LNCaP clone FGC (cell line): ENCODE measurements around the gene ADCYAP1.

ENCODE experiments used
- DNase-seq: peaks from one replicate; pipeline ENCODE4 v3.0.0-alpha.2; 2011; ENCODE audit warnings: low read depth
- H3K4me3 ChIP-seq: 2 replicates; pipeline ENCODE4 v1.5.1; 2011; ENCODE audit warnings: mild to moderate bottlenecking, low read depth, low read length, control low read depth
- TF ChIP-seq, protein P1 (sequence below): IDR thresholded peaks from 2 replicates; pipeline ENCODE4 v1.5.1; 2012; ENCODE audit warnings: mild to moderate bottlenecking; ENCODE audit not compliant: control insufficient read depth, insufficient read depth; ENCODE audit errors: extremely low read depth

ADCYAP1 gene

DNA sequence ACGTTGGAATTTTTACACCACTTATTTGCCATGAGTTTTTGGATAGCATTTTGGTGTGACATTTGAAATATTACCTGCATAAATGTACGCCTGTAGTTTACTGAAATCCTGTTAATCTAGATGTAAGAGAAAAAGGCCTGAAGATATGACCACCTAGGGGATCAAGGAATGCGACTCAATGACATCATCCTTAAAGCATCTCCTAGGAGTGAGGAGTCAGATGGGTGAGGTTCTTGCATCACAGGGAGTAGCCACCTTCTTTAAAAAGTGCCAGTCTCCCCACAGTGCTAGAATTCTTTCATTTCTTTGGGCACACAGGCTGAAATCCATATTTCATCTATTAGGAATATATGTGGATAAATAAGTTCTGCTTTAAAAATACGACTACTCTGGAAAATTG lies 34.5 kb downstream of the ADCYAP1 start:
- no peak overlapping the region for H3K4me3 ChIP-seq
- TF ChIP-seq, protein P1, sequence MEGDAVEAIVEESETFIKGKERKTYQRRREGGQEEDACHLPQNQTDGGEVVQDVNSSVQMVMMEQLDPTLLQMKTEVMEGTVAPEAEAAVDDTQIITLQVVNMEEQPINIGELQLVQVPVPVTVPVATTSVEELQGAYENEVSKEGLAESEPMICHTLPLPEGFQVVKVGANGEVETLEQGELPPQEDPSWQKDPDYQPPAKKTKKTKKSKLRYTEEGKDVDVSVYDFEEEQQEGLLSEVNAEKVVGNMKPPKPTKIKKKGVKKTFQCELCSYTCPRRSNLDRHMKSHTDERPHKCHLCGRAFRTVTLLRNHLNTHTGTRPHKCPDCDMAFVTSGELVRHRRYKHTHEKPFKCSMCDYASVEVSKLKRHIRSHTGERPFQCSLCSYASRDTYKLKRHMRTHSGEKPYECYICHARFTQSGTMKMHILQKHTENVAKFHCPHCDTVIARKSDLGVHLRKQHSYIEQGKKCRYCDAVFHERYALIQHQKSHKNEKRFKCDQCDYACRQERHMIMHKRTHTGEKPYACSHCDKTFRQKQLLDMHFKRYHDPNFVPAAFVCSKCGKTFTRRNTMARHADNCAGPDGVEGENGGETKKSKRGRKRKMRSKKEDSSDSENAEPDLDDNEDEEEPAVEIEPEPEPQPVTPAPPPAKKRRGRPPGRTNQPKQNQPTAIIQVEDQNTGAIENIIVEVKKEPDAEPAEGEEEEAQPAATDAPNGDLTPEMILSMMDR, result no peak
- no peak for DNase-seq

DNA sequence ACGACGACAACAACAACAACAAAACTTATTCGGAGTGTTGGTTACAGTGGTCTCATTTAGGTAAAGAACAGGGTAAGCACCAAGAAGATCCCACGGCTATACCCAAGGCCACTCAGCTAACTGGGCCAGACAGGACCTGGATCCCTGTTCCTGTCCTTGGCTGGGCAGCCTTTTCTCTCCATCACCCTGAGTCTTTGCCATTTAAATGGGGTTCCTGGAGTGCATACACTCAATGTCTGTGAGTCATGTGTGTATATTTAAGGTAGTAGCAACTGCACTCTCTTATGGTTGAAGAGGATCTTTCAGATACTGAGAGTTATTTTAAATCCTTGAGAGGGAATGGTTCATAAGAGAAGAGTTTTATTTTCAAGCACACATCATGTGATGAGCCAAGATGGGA lies 35.3 kb downstream of the ADCYAP1 start:
- TF ChIP-seq, protein P1, result no peak
- no peak for DNase-seq
- no peak overlapping the region for H3K4me3 ChIP-seq

DNA sequence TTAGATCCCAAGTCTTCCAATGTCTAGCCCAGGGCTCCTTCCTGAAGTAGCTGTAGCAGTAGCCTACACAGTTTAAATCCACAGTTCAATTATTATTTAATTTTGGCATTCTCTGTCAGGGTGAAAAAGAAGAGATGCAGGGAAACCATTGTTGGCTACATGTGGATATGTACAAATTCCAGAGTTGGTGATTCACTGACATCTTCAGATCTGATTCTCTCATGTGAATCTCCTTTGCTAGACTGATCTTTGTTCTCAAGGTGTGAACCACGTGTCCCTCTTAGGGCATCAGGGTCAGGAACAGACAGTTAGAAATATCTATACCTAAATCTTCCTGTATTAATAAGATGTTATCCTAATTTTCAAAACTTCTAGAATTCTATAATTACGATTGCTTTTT lies 36.7 kb downstream of the ADCYAP1 start:
- TF ChIP-seq, protein P1, result no peak
- no peak overlapping the region for H3K4me3 ChIP-seq
- no peak for DNase-seq

DNA sequence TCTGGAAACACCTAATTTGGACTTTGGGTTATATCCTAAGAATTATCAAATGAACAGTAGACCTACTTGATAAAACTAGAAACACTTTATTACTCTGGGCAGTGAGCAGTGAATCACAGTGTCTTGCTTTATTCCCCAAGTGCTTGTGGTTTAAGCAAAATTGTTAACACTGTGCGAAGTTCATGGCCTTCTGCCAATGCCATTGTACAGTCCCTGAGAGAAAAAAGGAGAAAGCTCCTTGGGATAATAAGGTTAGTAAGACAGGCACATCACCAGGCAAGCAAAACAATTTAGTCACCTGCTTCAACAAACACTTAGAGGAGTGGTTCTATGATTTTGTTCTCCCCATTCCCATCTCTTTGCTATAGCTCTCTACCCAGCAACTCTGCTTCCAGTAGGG lies 39.8 kb downstream of the ADCYAP1 start:
- no peak for DNase-seq
- TF ChIP-seq, protein P1, result no peak
- no peak overlapping the region for H3K4me3 ChIP-seq

DNA sequence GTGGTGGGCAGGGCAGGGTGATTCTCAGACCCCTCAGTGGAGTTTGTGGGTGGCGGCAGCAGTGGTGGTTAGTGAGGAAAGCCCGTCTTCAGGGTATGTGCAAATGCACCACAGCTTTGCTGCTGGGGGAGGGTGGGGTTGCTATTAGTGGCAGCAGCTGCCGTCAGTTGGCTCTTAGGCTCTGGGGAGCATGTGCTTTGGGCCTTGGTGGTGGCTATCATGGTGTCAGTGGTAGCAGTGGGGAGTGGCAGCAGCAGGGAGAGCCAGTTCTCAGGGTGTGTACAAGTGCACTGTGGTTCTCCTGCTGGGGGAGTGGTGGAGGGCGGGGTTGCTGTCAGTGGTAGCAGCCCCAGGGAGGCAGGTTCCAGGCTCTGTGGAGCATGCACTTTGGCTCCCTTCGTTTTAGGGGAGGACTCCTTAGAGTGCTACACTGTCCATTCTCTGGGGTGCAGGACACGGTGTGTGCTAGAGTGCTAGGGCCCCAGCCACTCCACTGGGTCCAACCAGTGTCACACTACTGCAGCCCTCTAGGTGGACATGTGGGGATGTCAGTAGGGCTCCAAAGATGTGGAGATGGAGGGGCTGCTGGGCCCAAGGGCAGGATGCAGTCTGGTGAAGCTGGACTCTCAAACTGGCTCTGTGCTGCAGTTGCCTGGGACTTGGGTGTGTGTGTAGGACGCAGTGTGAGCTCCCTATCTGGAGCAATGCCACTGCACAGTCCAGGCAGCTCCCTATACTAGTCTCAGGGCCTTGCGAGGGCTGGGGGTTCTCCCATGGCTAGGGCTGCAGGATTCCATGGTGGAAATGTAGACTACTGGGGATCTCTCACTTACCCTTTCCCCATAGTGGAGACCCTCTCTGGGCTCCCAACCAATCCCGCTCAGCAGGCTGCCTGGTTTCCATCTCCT lies 45.3 kb downstream of the ADCYAP1 start:
- TF ChIP-seq, protein P1, result no peak
- no peak for DNase-seq
- no peak overlapping the region for H3K4me3 ChIP-seq

DNA sequence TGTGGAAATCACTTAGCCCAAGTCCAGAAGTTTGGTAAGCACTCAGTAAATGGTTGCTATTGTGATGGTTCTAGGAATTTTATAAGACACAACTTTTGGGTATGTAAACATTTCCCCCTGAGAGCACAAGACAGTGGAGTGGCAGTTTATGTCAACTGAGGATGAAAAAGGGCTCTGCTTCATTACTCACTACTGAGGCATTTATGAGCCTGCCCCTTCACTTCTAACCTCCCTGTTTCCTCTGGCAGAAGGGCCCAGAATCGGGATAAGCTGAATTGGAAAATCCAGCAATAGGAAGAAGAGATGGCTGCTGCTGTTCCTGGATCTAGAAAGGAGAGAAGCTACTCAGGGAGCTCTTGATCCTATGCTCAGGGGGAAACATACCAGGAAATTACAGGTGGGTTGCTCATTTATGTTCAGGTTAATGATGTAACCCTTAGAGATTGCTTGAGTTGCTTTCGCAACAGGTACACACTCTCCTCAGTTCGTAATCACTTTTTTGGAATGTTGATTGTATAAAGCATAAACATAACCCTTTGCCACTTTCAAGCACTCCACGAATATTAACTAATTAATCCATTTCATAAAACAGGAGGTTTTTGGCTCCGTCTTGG lies 46.3 kb downstream of the ADCYAP1 start:
- no peak for DNase-seq
- TF ChIP-seq, protein P1, result no peak
- no peak overlapping the region for H3K4me3 ChIP-seq
